Stimulated activated CD4-positive, alpha-beta T cell treated with anti-CD3 and anti-CD28 coated beads, Interleukin-15, amount 100 ng/mL, for 24 hours (primary cell): ENCODE measurements around the gene KIF16B.
"Not testable (repeated sequence)": the region's sequence is repeated elsewhere in the genome, so short reads cannot be mapped to it uniquely, and the experiment has no call there.

Experiments used
- DNase-seq: peaks from one replicate; pipeline ENCODE4 v3.0.0-alpha.2; 2020

The KIF16B gene

GRCh38 chr20:16236589-16237241, 336.5 kb downstream of the KIF16B start:
- no peak for DNase-seq

GRCh38 chr20:16230402-16230801, 342.8 kb downstream of the KIF16B start:
- DNase-seq, result no peak

- no peak for DNase-seq
These were observed 343.4 kb downstream of the KIF16B start for GRCh38 chr20:16229813-16230212.

- DNase-seq, result no peak
These were observed 344.5 kb downstream of the KIF16B start for GRCh38 chr20:16228722-16229121.

GRCh38 chr20:16226961-16227360, 346.3 kb downstream of the KIF16B start:
- DNase-seq, result not testable (repeated sequence)

- no peak for DNase-seq
These were observed 348.4 kb downstream of the KIF16B start for GRCh38 chr20:16224836-16225235.

- DNase-seq, result no peak
These were observed 350.3 kb downstream of the KIF16B start for GRCh38 chr20:16222859-16223411.
